IPS DF 6.9 (cell line): Measurements from ENCODE around the gene FEV.

ENCODE experiments used
- DNase-seq: peaks from one replicate; pipeline ENCODE4 v3.0.0-alpha.2; 2013; ENCODE audit warnings: low read depth, low spot score
- H3K27ac ChIP-seq: one replicate; pipeline ENCODE4 v1.5.1; 2013; ENCODE audit warnings: low read length, control low read depth
- H3K27me3 ChIP-seq: 2 replicates; pipeline ENCODE4 v1.6.1; 2013; ENCODE audit warnings: mild to moderate bottlenecking, low read length; ENCODE audit not compliant: control insufficient read depth, insufficient read depth
- H3K36me3 ChIP-seq: 2 replicates; pipeline ENCODE4 v1.6.1; 2013; ENCODE audit warnings: low read length; ENCODE audit not compliant: control insufficient read depth, insufficient read depth
- H3K4me1 ChIP-seq: 2 replicates; pipeline ENCODE4 v1.6.1; 2013; ENCODE audit warnings: low read length; ENCODE audit not compliant: control insufficient read depth, insufficient read depth
- H3K4me3 ChIP-seq: 2 replicates; pipeline ENCODE4 v1.5.1; 2013; ENCODE audit warnings: mild to moderate bottlenecking, low read length
- H3K9me3 ChIP-seq: 2 replicates; pipeline ENCODE4 v1.6.1; 2013; ENCODE audit warnings: low read length, inconsistent platforms; ENCODE audit not compliant: control insufficient read depth, insufficient read depth
- whole genome bisulfite sequencing: extraction: QIAGEN DNeasy Blood & Tissue Kit; methylation state at CpG from one replicate; pipeline ENCODE4 v1.1.7; 2013; ENCODE audit warnings: mixed read lengths, missing lambda C conversion rate; ENCODE audit not compliant: insufficient read length, insufficient coverage; 5-methylcytosine and 5-hydroxymethylcytosine counted together

FEV gene

DNA sequence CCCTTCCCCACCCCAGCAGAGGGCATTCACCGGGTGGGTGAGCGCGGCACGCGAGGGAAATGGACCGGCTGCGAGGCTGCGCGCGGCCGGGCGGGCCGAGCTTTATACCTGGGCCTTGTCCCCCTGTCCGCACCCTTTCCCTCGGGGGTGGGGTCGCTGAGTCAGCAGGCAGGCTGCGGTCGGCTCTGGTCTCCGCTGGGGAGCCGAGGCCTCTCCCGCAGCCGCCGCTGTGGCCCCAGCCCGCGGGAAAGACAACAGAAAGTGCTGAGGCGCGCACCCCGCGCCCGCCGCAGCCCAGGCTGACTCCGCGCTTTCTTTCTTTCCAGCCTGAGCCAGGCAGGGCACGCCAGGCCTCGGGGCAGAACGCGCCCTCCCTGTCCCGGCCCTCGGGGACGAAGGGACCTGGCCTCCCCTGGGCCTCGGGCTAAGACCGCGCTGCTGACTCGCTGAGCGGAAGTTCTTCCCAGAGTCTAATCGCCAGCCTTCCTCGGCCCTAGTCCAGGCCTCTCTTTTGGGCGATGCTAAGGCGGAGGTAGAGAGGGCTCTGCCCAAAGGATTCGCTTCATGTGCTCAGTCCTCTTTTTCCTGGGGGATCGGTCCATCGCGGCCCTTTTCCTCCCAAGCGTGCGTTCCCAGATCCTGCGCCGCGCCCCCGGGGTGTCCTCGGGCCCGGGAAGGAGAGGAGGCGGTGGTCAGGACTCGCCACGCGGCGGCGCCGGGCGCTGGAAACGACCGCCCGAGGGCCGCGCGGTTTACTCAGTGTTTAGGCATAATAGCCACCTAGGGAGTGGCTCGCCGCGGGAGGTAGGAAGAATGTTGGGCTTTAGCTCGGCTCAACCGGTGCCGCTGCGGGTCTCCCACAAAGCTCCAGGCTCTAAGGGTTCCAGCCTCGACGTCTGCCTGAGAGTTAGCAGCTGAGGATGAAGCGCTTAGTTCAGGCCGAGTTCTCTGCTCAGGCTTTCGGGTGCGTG, 8.6 kb upstream of the FEV start, which contains the start of gene CRYBA2:
TSS of gene CRYBA2 (minus strand) at position 78 of the 971 bp plus-strand sequence. CDS start 246 bp downstream, outside the sequence.
- no peaks in the 10 kb centered on the region for H3K9me3 ChIP-seq
- H3K27me3 ChIP-seq, result peaks cover 98% of the 10 kb centered on the region
- H3K27ac ChIP-seq, result no peak within 1 kb of the TSS
- WGBS, result no CpG with 5 or more reads among the region's 88 CpGs
- H3K36me3 ChIP-seq, result no peaks in the 10 kb centered on the region
- H3K4me1 ChIP-seq, result peaks cover 4% of the 10 kb centered on the region
- no peak within 1 kb of the TSS for H3K4me3 ChIP-seq
- no peak for DNase-seq

DNA sequence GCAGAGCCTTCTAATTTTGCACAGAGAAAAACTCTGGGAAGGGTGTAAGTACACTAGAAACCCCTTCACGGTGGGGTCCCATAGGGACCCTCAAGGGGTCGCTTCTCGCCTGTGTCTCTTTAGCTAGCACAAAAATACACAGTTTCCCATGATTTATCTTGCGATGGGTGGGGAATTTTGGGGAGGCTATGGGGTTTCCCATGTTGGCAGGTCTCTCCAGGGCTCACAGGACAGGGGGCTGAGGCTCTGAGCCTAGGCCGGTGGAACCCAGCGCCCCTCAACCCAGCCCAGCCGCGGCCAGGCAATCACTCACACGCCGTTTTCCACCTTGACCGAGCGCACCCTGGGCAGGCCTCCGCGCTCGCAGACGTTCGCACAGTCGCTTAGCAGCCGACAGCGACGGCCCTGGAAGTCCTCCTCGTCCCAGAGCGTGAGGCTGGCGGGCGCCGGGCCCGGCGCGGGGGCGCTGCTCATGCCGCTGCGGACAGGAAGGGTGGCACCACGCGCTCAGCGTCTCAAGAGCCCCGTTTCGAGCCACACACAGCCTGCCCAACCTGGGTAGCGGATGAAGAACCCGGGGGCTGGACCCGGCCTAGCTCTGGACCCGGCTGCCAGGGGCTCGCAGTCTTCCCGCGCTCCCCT, 7.8 kb upstream of the FEV start:
- peaks cover 4% of the 10 kb centered on the region for H3K4me1 ChIP-seq
- no peaks in the 10 kb centered on the region for H3K9me3 ChIP-seq
- no peak for DNase-seq
- no peaks in the 10 kb centered on the region for H3K36me3 ChIP-seq
- no peak overlapping the region for H3K27ac ChIP-seq
- WGBS, result no CpG with 5 or more reads among the region's 44 CpGs
- no peak overlapping the region for H3K4me3 ChIP-seq
- H3K27me3 ChIP-seq, result peaks cover 98% of the 10 kb centered on the region

DNA sequence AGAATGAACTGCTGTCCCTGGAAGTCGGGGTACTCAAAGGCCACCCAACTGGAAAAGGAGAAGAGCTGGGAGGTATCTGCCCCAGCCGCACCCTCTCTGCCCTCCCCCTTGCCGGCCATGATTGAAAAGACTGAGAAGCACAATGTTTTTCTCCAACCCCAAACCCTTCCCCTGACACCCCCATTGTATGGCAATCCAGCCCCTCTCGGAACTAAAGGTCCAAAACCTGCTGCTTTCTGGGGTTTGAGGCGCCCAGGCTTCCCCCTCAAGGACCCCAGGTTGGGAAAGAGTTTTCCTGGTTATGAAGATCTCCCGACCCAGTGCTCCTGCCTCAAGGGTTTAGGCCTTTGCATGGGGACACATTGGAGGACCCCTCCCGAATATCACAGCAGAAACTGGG, 7.2 kb upstream of the FEV start:
- H3K4me1 ChIP-seq, result peaks cover 4% of the 10 kb centered on the region
- no peak overlapping the region for H3K4me3 ChIP-seq
- DNase-seq, result no peak
- H3K27me3 ChIP-seq, result peaks cover 98% of the 10 kb centered on the region
- H3K9me3 ChIP-seq, result no peaks in the 10 kb centered on the region
- no peaks in the 10 kb centered on the region for H3K36me3 ChIP-seq
- no peak overlapping the region for H3K27ac ChIP-seq
- no CpG with 5 or more reads among the region's 7 CpGs for WGBS

DNA sequence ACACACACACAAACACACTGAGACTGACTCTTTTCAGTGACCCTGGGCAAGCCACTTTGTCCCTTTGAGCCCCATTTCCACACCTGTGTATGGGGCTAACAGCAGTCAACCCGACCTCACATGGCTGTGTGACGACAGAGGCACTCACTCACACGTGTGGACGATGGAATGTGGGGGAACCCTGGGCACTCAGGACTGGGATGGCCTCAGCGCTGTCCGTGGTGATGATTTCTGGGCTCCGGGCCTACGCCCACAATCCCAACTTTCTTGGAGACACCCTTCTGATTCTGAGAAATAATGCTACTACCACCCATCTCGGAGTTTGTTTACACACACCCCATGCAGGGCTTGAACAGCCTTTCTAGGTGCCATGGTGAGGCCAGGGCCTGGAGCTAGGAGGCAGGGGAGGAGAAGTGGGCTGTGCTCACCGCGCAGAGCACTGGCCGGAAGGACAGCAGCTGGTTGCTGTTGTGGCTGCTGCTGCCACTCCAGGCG, 6.7 kb upstream of the FEV start:
- Histone ChIP-seq H3K4me1 (peaks cover 4% of the 10 kb centered on the region), H3K36me3 (no peaks in the 10 kb centered on the region), H3K4me3 (no peak overlapping the region), H3K27ac (no peak overlapping the region), H3K9me3 (no peaks in the 10 kb centered on the region), H3K27me3 (peaks cover 98% of the 10 kb centered on the region)
- DNase-seq, result no peak
- WGBS, result no CpG with 5 or more reads among the region's 13 CpGs

DNA sequence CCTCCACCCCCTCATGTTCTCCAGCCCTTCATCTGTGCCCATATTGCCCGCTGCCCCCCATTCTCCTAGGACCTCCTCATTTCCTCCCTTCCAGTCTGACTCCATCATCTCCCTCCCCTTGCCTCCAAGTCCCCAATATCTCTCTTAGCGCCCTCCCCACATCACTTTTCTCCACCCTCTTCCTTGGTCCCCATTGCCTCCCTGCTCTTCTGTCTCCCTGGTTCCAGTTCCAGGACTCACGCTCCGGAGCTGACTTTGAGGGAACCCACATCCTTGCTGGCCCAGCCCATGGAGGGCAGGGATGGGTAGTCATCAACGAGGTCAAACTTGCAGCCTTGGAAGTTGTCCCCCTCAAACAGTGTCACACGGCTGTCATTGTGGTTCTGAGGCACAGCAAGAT, 5.6 kb upstream of the FEV start:
- no peak overlapping the region for H3K27ac ChIP-seq
- H3K4me1 ChIP-seq, result peaks cover 2% of the 10 kb centered on the region; the same call in 1 of the 2 replicates
- no CpG with 5 or more reads among the region's 6 CpGs for WGBS
- no peaks in the 10 kb centered on the region for H3K9me3 ChIP-seq
- peaks cover 99% of the 10 kb centered on the region for H3K27me3 ChIP-seq
- H3K36me3 ChIP-seq, result no peaks in the 10 kb centered on the region
- DNase-seq, result no peak
- H3K4me3 ChIP-seq, result no peak overlapping the region

DNA sequence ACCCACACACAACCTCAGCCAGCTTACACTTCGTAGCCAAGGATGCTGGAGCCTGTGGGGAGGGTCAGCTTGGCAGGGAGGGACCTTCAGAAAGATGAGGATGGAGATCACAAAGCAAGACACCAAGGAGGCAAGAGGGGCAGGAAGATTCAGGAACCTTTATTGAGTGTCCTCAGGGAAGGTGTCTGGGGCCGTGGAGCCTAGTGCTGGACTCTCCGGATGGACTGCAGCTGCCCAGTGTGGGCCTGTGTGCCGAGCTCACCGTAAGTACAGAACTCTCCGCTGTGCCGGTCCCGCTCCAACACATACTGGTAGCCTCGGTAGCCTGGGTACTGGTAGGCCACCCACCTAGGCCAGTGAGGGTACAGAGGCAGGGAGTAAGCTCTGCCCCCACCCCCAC, 5.1 kb upstream of the FEV start:
- peaks cover 96% of the 10 kb centered on the region for H3K27me3 ChIP-seq
- no CpG with 5 or more reads among the region's 9 CpGs for WGBS
- H3K9me3 ChIP-seq, result no peaks in the 10 kb centered on the region
- no peak overlapping the region for H3K4me3 ChIP-seq
- H3K36me3 ChIP-seq, result no peaks in the 10 kb centered on the region
- no peak overlapping the region for H3K27ac ChIP-seq
- H3K4me1 ChIP-seq, result peaks cover 2% of the 10 kb centered on the region; the same call in 1 of the 2 replicates
- DNase-seq, result no peak

DNA sequence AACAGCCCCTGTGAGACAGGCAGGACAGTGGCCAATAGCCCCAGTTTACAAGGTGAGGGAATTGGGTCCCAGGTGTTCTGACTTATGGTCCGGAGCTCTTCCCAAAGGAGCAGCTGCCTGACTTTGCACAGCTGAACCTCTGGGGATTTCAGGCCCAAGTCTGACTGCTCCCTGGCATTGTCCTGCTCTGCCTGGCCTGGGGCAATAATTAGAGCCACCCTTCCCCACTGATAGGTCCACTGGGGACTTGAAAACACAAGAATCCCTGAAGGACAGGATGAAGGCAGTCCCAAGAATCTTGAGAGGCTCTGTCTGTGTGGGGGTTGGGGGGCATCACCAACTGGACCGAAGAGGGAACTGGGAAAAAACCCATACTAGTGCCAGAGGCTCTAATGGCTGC, 3.7 kb upstream of the FEV start:
- no peak for DNase-seq
- no CpG with 5 or more reads among the region's 2 CpGs for WGBS
- no peak overlapping the region for H3K4me3 ChIP-seq
- no peaks in the 10 kb centered on the region for H3K9me3 ChIP-seq
- H3K27me3 ChIP-seq, result peaks cover 95% of the 10 kb centered on the region
- H3K27ac ChIP-seq, result no peak overlapping the region
- no peaks in the 10 kb centered on the region for H3K36me3 ChIP-seq
- H3K4me1 ChIP-seq, result peaks cover 2% of the 10 kb centered on the region; the same call in 1 of the 2 replicates

DNA sequence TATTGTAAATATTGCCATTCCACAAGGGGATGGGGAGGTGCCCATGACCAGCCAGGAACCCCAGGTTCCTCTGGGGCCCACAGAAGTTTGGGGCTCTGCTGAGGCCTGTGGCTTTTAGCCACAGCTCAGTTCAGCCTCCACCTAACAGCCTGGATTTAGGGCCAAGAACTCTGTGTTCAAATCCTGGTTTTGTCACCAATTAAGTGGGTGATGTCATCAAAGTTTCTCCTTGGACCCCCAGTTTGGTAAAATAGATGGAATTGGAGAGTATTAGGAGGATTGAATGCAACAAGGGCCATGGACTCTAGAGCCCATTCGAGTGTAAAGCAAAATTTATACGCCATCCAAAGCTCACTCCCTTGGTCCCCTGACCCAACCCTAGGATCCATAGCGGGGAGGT, 3.2 kb upstream of the FEV start:
- no peak for DNase-seq
- H3K27me3 ChIP-seq, result peaks cover 95% of the 10 kb centered on the region
- H3K4me1 ChIP-seq, result peaks cover 2% of the 10 kb centered on the region; the same call in 1 of the 2 replicates
- no peak overlapping the region for H3K4me3 ChIP-seq
- no CpG with 5 or more reads among the region's 3 CpGs for WGBS
- no peaks in the 10 kb centered on the region for H3K36me3 ChIP-seq
- no peaks in the 10 kb centered on the region for H3K9me3 ChIP-seq
- H3K27ac ChIP-seq, result no peak overlapping the region

DNA sequence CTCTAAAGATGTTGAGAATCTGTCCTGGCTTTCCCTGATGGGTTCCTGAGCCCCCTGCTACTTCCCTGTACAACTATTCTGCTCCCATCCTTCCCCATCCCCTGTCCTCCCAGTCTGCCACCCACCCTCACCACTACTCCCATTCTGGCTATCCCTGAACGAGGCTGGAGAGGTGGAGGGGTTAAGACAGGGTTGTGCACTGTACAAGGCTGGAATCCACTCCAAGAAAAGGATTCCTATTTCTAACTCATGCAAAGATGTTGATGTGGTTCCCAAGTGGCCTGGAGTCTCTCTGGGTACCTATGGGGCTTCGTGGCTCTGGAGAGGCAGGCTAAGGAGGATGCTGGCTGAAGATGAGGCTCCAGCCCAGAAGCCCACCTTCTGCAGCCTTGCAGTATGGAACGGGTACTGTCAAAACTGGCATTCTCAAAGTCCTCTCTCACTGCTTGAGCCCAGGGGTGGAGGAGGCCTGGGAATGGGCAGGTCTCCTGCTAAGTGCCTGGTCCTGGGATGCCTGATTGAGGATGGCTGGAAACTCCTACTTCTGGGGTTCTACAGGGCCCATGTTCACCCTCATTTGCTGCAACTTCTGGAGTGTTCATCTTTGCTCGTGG, 1.3 kb upstream of the FEV start:
- WGBS, result no CpG with 5 or more reads among the region's 4 CpGs
- H3K4me1 ChIP-seq, result peaks cover 3% of the 10 kb centered on the region
- peaks cover 95% of the 10 kb centered on the region for H3K27me3 ChIP-seq
- H3K27ac ChIP-seq, result no peak overlapping the region
- DNase-seq, result no peak
- no peak overlapping the region for H3K4me3 ChIP-seq
- no peaks in the 10 kb centered on the region for H3K36me3 ChIP-seq
- no peaks in the 10 kb centered on the region for H3K9me3 ChIP-seq
